Mesenteric fat pad (tissue), 1 donor: ENCODE measurements around the gene MFAP4. TPM values are rescaled to one million over a fixed set of nuclear protein-coding genes. Genes with fewer than 3 reads are reported as not detected.

ENCODE experiments used
- DNase-seq: peaks from one replicate; pipeline ENCODE4 v3.0.0-alpha.2; 2020; ENCODE audit warnings: low spot score
- total RNA-seq: library from RNA; stranded (reverse); fragmentation: NEBNext Ultra II Directional; extraction: Animal tissue kit (Norgen Biotek cat#: 25700); gene quantifications from one replicate; pipeline ENCODE4 v1.2.1, GENCODE V29; 2021
- donor health status: DM: yes; HTN: yes; CAD: no.

Gene MFAP4
- total RNA-seq, 1 donor from 2014 or later, result 96.7 TPM

DNA sequence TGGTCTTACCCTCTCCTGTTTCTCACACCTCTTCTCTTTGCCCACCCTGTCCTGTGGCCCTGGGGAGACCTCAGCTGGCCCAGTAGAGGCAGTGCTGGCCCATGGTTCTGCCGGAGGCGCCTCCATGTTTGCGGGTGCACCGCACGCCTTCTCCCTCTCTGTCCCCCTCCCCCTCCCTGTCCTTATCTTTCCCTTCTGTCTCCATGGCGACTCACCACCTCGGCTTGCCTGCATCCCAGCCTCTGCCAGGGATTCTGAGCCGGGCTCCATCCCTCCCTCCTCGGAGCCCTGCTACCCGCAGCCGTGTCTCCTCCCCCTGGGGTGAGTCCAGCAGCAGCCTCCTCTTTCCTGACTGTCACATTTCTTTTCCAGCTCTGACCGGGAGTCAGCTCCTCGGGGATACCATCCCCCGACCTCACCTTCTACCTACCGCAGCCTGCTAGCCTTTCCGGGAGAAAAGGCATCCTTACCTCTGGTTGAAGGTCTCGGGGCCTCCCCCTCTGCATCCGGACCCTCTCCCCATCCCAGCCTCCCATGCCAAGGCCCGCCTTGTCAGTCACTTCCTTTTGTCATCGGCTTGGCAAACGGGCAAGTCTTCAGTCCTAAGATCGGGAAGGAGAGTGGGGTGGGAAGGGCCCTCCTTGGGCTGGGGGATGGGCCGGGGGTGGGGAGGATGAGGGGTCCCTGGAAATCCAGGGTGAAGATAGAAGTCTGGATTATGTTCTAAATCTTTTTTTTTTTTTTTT is 24.1 kb upstream of the MFAP4 start, which contains the start of gene RNF112:
RNF112 (plus strand) TSS at position 358 of the 746 bp plus-strand sequence; CDS start at position 535, 177 bp downstream.
- DNase-seq, result peak; percentile 84

DNA sequence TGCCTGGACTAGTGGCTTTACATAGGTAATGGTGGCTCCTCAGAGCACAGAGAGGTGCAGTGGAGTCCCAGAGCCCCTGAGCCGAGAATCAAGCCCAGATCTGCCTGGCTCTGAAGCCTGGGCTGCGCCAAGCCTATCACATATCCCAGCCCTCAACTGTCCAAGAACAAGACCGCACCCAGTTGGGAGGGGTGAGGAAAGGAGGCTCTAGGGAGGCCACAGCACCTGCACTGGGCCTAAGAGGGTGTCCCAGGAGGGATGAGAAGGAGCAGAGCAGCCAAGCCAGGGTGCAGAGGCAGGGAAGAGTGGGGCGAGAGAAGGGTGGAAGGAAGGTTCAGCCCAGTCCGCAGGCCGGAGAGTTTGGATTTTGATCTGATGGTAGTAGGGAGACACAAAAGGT is 23.1 kb upstream of the MFAP4 start:
- peak; percentile 77 for DNase-seq

DNA sequence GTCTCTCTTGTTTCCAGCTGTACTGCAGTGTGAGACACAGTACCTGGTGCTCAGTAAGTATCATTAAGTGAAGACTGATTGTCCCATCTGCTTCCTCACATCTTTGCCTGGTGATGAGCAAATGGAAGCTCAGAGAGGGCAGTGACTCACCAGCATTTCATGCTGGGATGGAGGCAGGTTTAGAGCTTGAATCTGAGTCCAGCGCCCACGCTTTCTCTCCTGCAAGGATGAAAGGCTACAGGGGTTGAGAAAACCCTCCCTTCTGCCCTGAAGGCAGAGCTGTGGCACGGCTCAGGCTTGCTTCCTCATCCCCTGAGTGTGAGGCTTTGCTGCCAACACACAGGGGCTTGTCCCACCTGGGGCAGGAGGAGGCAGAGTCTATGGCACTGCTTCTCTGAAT is 22.5 kb upstream of the MFAP4 start:
- peak; percentile 72 for DNase-seq

DNA sequence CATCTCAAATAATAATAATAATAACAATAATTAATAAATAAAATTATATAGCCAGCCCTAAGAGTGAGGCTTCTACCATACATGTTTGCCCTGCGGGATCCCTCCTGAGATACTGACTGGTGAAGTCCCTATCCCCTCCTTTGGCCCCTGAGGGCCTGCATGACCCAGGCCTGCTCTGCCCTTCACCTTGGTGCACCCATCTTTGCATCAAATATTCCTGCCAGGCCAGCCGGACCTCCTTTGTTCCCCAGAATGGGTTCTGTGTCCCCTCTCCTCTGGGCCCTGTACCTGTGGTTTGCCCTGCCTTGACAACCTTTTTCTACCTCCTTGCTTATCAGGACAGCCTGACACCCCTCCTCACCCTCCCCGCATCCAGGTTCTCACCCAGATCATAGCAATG is 22.1 kb upstream of the MFAP4 start:
- DNase-seq, result peak; percentile 69

DNA sequence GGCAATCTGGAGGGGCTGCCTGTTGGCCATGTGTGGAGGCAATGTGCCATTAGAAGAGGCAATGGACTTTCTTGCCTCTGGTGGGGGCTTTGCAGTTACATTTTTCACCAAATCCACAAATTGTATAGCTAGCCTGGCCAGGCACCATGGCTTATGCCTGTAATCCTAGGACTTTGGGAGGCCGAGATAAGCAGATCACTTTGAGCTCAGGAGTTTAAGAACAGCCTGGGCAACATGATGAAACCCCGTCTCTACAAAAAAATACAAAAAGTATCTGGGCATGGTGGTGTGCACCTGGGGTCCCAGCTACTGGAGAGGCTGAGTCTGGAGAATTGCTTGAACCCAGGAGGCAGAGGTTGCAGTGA is 21.3 kb upstream of the MFAP4 start:
- peak; percentile 16 for DNase-seq

DNA sequence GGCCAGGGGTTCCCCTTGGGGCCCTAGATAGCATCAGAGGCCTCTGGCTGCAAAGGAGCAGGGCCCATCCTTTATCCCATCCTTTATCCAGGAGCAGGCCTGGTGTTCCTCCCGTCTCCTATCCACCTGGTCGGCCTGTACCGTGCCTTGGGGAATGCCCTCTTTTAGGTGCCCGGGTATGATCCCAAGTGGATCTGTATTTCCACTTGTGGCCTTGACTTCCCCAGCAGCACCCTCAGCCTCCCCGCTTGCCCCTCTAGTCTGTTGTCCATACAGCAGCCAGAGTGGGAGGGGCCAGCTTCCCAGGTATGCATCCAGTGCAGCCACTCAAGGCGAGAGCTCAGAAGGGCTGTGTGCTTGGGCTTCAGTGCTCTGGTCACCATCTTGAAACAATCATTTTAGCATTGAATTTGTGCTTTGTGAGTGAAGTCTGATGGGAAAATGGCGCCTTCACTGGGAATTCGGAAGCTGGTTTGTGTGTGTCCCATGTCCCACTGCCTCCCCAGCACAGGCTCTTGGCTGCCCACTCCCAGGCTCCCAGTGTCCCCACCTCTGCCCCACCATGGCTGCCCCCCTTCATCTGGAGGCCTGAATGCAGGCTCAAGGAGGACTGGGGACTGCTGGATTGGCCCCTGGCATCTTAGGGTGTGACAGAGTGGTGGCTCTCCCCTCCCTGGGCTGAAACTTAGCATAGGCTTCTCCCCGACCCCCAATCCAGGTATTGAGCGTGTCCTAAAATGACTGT is 20.8 kb upstream of the MFAP4 start:
- peak; percentile 78 for DNase-seq

DNA sequence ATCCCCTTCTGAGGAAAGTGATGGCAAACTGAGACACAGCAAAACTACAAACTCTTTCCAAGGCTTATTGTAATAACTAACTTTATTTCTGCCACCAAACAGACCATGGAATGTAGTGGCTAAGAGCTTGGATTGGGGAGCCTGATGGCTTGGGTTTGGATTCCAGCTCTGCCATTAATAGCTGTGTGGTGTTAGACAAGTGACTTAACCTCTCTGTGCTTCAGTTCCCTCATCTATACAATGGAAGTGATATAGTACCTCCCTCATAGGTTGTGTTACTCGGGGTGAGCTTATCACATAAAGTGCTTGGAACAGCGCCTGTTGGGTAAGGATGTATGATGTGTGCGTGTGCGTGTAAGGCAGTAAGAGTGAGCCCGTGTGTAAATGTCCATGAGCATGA is 18.1 kb upstream of the MFAP4 start:
- no peak for DNase-seq

DNA sequence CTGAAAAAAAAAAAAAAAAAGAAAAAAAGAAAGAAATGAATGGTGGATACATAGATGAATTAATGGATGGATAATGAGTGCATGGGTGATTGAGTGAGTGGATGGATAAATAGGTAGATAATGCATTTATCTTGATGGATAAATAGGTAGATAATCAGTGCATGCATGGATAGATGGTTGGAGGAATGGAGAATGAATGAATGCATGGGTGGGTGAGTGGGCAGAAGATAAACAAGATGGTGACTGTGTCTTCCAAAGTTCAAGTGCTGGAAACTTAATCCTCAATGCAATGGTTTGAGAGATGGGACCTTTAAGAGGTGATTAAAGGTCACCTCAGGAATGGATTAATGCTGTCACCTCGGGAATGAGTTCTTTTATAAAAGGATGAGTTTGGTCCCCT is 17.3 kb upstream of the MFAP4 start:
- no peak for DNase-seq

DNA sequence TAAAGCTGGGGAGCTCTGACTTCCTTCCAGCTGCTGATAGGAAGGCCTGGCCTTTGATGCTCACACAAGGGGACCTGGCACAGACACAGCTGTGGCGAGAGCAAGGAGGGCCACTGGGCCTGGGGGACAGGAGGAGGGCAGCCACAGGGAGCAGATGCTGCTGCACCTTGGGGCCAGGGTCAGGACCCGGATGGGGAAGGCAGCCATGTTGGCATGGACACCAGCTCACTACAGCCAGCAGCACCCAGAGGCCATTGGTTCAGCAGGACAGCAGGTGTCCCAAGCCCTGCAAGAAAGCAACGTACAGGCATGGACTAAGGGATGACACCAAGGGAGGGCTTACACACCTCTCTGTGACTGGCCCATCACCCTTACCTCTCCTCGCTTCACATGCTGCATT is 16.0 kb upstream of the MFAP4 start:
- peak; percentile 71 for DNase-seq

DNA sequence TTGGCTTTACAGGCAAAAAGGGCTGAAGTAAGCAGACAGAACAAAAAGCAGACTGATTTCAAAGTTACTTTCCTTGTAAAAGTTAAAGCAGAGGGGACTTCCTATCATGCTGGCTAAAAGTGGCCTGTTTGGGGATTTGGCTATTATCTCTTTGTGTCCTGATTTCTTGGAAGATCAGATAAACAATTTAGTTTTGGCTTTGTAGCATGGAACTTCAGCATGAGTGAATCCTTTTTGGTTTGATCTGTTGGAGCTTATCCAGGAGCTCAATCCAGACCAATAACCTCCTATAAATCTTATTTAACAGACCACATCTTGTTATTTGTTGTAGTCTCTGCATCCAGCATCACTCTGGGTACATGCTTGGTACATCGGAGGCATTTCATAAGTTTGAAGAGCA is 15.2 kb upstream of the MFAP4 start:
- no peak for DNase-seq

DNA sequence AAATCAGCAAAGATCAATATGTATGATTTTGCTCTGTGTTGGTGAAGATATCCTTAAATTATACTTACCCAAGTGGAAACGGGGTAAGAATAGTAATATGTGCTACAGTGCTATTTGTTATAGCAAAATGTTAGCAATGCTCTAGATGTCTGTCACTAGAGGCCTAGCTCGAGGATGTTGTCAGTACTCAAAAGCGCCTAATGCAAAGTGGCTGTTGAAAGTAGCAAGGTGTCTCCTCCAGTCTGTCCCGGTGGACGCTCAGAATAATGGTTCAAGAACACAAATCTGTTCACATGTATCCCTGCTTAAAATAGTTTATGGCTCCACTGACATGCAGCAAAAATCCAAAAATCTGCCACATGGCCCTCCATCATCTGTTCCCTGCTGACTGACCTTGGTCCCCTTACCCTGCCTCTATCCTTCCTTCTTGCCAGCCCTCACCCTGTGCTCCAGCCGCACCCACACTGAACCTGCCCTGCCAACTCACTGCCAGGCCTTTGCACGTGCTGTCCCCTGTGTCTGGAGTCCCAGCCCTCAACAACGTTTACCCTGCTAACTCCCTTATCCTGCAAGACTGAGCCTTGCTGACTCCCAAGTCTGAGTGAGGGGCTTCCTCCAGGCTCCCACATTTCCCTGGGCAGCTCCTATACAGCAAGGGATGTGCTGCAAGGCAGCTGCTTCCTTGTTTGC is 14.5 kb upstream of the MFAP4 start:
- peak; percentile 74 for DNase-seq

DNA sequence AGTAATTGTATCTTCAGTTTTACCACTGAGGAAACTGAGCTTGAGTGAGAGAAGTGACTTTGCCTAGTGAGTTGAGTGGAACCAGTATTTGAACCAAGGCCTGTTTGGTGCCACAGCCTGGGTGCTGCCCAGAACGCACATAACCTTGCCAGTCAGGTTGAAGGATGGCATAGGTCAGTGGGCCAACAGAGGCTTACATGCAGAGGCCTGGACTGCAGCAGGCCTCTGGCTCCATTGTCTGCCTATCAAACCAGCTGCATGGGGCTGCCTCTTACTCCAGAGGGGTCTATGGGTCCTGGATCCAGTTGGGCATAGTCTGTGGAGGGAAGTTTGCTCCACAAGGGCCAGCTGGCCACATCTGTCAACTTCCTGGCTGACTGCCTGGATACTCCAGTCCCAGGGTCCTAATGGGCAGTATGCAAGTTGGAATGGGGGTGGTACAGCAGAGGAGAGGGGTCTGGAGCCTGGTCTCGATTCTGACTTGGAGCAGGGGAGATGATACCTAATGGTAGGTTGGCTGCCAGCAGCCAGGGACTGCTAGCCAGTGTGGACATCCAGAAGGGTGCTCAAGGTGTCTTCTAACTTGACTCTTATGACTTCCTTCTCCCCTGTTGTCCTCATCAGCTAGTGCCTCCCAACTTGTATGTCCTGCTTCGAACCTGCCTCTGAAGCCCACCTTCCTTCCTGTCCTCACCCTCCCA is 12.9 kb upstream of the MFAP4 start:
- DNase-seq, result peak; percentile 59

DNA sequence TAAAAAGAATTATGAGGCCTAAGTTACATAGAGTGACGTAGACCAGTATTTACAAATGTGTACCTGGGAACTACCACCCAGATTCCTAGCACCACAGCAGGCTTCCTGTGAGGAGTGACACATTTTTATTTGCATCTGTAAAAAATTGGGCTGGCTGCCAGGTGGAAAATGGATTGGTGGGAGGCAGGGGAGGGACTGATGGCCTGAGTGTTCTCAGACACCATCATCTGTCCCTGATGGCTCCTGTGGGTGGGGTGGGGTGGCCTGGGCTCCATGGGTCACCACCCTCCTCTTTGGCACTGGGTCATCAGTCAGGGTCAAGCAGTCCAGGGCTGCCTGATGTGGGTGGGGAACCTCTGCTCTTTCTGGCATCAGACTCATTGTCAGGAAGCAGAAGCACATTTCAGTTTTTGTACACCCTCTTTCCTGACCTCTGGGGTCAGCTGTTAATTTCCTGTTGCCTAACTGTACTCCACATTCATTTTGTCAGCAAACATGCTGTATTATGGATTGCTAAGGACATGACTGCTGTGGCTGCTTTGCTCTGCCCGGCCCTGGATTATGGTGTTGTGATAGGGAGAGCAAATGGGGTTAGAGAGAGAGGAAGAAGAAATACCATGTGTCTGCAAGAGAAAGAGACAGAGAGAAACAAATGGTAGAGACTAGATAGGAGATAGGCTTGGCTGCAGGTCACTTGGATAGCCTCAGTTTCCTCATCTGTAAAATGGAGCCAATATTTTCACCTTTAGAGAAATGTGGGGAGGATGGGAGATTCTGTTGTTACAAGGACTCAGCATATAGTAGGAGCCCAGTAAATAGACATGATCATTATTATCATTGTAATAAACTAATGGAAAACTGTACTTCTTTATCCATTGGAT is 11.6 kb upstream of the MFAP4 start:
- peak; percentile 90 for DNase-seq

DNA sequence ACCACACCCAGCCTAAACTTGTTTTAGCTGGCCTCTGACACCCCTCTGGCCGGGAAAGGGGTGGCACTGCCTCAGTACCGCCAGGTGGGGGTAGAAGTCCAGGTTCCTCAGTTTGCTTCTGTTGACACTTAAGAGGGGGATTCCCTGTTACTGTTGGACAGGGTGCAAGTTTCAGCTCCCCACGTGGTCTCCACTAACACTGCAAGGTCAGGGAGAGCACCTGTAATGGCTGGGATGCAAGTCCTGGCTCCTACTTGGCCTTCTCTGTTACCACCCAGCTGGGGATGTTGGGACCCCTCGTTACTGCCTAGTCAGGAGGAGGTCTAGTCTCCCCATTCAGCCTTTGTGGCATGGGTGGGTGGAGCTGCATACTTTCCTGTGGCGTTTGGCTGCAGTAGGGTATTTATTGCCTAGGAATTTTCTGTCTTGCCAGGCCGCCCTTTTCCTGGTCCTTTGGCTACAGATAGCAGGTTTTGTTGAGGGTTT is 10.6 kb upstream of the MFAP4 start:
- DNase-seq, result peak; percentile 73

DNA sequence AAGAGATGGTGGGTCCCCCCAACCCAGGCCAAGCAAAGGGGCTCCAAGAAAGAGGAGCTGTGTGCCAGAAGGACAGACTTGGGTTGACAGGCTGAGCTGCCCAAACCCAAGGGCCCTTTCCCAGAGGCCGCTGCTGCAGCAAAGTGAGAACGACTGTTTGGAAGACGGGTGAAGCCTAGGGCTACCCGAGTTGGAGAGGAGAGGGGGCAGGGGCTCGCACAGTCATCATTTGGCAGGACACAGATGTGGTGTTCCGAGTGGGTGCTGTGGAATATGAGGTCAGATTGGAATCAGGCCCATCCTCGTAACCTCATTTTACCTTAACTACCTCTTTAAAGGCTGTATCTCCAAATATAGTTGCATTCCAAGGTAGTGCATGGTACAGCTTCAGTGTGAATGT is 5.3 kb upstream of the MFAP4 start:
- no peak for DNase-seq

DNA sequence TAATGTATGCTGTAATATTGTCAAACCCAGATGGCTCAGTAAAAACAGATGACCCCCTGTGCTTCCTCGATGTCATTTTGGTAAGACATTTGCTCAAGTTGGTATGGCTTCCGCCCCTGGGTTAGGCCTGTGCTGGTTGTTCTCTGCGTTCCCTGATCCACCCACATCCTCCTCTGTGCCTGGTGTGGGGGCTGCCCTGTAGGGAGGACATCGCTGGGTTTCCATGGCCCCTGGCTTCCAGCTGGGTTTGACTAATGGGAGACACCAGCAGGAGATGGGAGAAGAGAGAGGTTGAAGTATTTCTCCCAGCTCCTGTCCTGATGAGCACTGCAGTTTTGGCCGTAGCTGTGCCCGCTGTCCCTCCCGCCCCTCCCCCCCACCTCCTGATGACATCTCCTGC is 4.4 kb upstream of the MFAP4 start:
- DNase-seq, result no peak

DNA sequence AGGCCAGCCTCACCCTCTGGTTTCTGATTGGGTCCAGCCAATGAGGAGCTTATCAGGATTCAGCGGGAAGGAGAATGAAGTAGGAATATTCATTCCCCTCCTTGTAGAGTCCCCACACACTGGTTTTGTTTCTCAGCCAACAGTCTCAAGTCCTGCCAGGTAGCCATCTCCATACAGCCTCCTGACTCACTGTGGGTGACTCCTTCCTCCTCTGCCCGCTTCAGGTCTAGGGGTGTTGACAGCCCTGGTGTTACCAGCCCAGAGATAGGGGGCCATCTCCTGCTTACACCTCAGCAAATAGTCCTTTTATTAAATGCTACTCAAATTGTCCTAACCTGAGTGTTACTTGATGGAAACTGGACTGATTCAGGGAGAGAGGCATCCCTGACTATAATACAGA is 4.0 kb upstream of the MFAP4 start:
- DNase-seq, result no peak

DNA sequence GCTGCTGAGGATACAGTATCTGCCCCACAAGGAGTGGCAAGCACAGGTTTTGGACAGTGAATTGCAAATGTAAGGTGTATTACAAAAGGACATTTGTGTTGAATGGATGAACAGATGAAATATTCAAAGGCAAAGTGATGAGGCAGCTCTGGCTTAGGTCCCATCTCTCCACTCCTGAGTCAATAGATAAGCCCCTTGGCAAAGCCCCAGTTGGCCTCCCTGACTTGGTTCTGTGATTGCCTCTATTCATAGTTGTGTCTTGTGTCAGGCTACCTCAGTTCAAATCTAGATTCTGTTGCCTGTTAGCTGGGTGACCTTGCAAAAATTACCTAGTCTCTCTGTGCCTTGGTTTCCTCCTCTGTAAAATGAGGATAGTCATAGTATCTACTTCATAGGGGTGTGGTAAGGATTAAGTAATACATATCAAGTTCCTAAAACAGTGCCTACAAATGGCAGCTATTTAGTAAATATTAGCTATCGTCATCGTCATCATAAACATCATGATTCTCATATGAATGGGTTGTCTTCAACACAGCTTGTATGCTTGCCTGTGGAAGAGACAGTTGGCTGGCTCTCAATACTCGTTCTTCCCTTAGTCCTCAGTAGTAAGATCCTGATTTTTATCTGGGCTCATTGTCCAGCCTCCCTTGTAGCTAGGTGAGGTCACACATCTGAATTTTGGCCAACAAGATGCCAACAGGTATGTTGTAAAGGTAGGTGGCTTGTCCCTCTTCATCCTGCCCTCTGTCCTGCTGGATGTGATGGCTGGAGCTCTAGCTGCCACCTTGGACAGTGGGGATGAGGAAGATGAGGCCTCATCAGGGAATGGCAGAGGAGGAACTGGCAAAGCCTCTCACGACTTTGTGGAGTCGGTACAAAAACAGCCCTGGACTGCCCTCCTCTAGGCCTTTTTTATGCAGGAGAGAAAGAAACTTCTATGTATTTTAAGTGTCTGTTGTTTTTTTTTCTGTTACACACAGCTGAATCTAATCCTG is 2.1 kb upstream of the MFAP4 start:
- no peak for DNase-seq

DNA sequence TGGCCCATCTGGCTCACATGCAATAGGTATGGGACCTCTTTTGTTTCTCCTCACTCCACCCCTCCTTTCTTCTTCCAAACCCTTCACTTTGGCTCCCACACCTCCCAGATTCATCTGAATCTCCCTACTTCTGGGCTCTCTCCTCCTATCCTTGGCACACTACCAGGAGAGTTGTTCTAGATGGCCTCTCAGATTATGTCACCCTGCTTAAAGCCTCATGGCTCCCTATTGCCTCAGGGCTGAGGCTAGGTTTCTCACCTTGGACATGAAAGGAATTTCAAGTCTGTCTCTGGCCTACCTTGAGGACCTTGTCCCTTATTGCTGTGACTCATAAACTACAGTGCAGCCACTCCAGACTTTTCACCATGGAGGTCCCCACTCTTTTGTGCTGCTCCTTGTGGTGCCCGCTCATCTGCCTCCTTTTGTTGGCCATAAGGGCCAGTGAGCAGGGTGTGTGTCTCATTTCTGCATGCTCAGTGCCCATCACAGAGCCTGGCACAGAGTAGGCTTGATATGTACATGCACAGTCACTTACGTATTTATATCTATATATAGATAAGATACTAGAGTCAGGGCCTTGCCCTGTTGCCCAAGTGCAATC is 1.0 kb upstream of the MFAP4 start:
- DNase-seq, result no peak
